NCI-H2029 (cell line): ENCODE measurements around the gene SKIL.
A peak's percentile ranks its signal among the peaks of the same experiment; 100 is the strongest.
"Not testable (repeated sequence)": the region's sequence is repeated elsewhere in the genome, so short reads cannot be mapped to it uniquely, and the experiment has no call there.

Experiments
- DNase-seq: peaks from one replicate; lab custom pipeline; 2025; lab: John Stamatoyannopoulos, UW

SKIL gene, protein sequence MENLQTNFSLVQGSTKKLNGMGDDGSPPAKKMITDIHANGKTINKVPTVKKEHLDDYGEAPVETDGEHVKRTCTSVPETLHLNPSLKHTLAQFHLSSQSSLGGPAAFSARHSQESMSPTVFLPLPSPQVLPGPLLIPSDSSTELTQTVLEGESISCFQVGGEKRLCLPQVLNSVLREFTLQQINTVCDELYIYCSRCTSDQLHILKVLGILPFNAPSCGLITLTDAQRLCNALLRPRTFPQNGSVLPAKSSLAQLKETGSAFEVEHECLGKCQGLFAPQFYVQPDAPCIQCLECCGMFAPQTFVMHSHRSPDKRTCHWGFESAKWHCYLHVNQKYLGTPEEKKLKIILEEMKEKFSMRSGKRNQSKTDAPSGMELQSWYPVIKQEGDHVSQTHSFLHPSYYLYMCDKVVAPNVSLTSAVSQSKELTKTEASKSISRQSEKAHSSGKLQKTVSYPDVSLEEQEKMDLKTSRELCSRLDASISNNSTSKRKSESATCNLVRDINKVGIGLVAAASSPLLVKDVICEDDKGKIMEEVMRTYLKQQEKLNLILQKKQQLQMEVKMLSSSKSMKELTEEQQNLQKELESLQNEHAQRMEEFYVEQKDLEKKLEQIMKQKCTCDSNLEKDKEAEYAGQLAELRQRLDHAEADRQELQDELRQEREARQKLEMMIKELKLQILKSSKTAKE

DNA sequence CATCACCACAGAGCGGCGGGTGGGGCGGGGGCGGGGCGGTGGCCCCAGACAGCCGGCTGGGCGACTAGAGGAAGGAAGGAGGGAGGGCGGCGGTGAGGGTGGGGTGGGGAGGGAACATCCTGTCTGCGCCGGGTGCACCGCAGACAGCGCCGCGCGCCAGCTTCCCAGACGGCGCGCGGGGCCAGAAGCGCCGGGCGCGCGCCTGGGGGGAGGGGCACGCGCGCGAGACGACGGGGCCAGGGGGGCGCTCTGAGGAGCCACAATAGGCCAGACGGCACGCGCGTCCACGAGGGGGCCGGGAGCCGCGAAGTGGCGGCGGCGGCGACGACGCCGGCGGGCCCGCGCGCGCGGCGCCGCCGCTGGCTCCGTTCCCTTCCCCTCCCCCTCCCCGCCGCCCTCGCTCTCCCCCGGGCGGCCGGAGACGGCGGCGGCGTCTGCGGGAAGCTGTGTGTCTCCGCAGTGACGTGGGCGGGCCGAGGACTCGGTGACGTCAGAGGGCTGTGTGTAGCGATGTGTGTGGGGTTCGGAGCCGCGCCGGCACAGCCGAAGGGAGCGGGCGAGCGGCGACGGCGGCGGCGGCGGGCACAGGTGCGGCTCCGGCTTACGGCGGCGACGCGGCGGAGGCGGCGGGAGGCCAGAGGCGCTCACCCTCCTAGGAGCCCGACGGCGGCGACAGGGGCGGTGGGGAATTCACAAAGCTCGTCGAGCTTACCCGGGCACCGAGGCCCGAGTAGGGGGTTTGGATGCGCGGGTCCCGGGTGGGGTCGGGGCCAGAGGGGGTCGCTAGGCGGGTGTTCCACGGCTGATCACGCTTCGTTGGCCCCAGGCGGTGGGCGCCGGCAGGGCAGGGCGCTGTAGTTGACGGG, at the start of gene SKIL:
Gene SKIL (plus strand): TSS at position 540 of the 866 bp plus-strand sequence. CDS start 2,617 bp downstream, outside the sequence.
- DNase-seq = peak; percentile 93

DNA sequence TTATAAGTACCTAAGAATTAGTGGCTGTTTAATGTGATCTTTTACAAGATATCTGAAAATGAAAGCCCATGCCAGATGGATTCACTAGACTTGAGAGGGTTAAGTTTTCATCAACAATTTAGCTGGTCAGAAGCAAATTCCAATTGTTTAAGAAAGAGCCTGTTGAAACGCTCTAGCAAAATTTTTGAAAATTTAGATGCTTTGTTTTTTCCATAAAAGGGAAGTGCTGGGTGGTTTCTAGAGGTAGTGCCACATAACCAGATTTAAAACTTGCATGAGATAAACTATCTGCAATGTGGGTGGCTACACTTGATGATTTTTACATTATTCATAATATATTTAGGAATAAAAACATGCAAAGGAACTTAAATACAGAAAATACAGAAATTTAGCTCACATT, 48.5 kb upstream of the SKIL start:
- DNase-seq = no peak

DNA sequence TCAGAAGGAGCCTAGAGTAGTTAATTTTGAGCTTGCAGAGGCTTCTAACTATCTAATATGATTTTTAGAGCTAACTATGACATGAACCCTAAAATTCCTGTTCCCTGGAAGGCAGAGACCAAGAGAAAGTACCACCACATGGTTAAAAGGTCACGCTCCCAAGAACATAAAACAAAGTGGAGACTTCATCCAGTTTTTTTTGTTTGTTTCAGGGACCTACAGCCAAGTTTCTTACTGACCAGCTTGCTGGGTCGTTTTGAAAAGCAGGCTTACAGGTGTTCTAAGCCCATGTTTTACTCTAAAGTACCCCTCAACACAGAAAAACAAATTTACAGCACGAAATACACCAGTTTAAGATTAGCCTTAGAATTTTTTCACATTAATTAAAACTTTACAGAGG, 39.6 kb upstream of the SKIL start:
- no peak for DNase-seq

DNA sequence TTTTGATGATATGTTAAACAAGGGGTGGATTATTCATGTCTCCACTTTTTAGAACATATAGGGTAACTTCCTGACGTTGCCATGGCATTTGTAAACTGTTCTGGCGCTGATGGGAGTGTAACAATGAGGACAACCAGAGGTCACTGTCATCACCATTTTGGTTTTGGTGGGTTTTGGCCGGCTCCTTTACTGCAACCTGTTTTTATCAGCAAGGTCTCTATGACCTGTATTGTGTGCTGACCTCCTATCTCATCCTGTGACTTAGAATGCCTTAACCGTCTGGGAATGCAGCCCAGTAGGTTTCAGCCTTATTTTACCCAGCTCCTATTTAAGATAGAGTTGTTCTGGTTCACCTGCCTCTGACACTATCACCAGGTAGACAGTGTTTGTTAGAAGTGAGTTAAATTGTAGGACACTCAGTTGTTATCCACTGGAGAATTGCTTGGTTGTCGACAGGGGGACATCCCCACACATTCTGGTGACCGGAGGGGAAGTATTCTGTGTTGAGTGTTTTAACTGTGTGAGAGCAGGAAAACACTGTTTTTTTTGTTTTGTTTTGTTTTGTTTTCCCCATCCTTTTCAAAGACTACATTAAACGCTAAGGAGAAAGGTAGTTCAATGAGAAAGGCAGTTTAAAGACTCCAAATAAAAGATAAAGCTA, 36.9 kb upstream of the SKIL start:
- no peak for DNase-seq

DNA sequence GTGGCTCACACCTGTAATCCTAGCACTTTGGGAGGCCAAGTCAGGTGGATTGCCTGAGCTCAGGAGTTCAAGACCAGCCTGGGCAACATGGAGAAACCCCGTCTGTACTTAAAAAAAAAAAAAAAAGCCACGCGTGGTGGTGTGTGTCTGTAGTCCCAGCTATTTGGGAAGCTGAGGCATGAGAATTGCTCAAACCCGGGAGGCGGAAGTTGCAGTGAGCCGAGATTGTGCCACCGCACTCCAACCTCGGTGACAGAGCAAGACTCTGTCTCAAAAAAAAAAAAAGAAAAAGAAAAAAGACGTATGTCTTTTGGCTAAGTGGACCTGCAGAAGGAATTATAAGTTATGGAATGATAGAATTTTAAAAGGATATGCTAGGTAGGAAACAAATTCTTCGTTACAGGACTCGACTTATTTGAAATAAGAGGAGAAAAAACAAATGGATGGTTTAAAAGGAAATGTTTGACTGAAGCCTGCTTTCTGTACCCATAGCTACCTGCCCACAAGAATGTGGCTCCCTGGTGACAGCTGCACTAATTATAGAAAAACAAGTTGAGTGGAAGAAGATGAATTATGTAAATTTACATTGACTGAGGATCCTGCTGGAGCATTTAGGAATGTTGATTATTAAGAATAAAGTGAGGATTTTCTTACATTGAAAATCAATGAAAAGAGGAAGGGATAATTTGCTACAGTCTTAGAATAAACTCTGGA, 36.0 kb upstream of the SKIL start:
- peak; percentile 35 for DNase-seq

DNA sequence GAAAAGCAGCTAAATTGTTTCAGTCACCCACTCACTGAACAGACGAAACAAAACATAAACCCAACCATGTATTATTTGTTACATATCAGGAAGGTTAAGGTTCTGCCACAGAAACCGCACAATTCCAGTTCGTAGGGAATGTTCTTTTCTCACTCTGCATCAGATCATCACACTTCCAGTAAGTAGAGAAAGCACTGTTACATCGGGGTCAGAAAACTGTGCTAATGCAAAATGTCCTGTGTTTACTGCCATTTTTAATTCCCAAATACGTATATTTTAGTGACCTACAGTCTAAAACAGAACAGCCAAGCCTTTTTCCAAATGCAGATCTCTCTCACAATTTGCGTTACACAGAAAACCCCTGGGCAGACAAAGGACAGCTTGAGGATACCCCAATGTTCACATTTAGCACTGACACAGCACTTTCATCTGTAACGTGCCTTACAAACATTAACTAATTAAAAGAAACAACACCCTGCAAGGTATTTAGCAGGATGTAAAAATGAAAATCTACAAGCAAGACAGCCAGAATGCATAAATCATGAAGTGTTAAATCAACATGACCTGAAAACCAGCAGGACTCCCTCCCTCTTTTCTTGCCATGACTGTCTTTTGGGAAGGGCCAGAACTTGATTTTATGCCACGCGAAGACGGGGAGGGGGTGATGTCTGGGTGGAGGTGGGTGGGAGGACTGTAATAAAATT, 34.8 kb upstream of the SKIL start:
- DNase-seq = no peak

DNA sequence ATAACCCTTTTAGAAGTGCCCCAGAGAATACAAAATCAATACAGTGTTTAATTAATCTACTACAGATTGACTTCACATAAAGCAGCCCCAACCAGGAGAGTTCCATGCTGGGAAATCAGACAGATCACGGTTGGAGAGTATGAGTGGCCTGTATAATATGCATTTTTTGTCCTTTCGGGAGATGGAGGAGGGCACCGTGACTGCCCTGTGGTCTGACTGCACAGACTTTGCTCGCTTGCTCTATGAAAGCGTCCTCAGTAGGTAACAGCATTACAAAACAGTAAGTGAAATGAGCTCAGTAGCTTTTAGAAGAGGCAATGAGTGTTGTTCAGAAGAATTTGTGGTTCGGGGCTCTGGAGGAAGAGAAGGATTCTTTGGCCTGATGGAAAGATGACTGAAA, 34.2 kb upstream of the SKIL start:
- DNase-seq = no peak

DNA sequence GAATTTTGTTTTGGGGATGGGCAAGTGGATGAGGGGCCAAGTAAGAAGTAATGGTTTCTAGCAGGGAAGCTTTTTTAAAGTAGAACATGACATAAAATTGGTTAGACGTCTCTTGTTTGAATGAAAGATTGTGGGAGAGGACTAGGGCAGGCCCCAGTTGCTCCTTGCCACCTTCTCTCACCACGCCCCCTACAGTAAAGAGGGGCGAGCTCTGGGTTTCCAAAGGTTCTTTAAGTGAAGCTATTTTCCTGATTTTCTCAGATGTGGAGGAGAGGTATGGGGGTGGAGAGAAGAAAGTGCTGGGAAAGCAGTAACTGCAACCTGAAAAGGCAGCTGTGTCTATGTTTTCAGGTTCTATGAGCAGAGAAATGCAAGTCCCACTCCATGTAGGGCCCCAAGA, 32.6 kb upstream of the SKIL start:
- no peak for DNase-seq

DNA sequence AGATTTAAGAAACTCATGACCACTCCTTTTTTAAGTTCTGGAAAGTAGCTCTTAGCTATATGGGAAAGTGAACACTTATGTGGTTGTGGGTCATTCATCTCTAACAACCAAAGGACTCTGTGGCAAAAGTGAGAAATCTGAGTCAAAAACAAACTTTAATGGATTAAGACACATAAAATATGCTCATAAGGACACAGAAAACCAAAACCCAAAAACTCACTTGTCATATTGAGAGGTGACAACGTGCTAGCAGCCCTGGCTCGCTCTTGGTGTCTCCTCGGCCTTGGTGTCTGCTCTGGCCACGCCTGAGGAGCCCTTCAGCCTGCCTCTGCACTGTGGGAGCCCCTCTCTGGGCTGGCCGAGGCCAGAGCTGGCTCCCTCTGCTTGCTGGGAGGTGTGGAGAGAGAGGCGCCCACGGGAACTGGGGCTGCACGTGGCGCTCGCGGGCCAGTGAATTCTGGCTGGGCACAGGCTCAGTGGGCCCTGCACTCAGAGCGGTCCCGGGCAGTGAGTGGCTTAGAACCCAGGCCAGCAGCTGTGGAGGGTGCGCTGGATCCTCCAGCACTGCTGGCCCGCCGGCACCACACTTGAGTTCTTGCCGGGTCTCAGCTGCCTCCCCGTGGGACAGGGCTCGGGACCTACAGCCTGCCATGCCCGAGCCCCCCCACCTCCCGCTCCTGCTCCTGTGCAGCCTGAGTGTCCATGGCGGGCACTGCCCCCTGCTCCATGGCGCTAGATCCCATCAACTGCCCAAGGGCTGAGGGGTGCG, 30.3 kb upstream of the SKIL start:
- DNase-seq = no peak

DNA sequence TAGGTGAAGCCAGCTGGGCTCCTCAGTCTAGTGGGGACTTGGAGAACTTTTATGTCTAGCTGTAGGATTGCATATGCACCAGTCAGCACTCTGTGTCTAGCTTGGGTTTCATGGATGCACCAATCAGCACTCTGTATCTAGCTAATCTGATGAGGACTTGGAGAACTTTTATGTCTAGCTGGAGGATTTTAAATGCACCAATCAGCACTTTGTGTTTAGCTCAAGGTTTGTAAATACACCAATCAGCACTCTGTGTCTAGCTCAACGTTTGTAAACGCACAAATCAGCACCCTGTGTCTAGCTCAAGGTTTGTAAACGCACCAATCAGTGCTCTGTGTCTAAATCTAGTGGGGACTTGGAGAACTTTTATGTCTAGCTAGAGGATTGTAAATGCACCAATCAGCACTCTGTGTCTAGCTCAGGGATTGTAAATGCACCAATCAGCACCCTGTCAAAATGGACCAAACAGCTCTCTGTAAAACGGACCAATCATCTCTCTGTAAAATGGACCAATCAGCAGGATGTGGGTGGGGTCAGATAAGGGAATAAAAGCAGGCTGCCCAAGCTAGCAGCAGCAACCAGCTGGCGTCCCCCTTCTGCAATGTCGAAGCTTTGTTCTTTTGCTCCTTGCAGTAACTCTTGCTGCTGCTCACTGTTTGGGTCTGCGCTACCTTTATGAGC, 29.5 kb upstream of the SKIL start:
- not testable (repeated sequence) for DNase-seq

DNA sequence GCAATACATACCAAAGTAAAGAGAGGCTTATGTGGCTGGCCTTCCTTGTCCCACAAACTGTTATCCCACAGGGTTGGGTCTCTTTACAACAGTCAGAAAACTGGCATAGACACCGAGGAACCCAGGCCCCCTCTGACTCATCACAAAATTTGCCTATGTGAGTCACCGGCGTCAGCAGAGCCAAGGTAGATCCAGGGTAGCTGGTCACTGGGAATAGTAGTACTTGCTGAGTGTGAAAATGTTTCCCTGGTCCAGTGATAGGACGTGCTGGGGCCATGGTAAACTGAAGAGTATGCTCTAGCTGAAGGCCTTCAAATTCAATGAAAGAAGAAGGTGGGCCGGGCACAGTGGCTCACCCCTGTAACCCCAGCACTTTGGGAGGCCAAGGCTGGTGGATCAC, 27.1 kb upstream of the SKIL start:
- no peak for DNase-seq

DNA sequence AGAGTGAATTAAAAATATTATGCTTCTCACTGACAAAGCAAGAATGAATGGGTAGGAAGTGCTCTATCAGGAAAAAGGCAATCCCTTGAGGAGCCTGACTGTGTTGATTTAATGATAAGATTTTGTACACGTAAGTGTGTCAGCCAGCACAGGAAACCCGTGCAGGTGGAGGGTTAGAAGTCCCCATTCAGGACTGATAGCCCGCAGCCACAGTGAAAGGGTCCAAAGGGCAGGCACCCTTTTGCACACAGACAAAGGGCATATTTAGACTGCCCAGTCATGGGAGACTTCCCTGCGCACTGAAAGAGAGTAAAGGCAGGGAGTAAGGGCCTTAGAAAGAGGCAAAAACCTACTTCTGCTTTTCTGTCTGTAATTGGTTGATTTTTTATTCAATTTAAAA, 26.4 kb upstream of the SKIL start:
- DNase-seq = no peak

DNA sequence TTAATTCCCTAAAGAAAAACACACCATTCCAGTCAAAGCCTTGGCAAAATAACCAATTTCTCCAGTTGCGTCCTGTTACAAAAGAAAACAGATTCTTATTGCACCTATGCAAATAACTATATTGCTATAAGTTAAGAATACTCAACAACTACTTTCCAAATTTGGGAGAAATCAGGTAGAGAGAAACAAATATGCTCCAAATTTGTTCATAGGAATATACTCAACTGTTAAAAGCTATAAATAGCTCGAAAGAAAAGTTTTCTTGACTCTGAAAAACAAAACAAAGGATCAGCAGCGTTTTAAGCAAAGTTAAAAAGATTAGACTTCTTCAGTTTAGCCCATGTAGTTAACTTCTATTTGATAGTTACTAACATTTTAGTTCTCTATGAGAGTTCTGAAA, 20.1 kb upstream of the SKIL start:
- DNase-seq = no peak

DNA sequence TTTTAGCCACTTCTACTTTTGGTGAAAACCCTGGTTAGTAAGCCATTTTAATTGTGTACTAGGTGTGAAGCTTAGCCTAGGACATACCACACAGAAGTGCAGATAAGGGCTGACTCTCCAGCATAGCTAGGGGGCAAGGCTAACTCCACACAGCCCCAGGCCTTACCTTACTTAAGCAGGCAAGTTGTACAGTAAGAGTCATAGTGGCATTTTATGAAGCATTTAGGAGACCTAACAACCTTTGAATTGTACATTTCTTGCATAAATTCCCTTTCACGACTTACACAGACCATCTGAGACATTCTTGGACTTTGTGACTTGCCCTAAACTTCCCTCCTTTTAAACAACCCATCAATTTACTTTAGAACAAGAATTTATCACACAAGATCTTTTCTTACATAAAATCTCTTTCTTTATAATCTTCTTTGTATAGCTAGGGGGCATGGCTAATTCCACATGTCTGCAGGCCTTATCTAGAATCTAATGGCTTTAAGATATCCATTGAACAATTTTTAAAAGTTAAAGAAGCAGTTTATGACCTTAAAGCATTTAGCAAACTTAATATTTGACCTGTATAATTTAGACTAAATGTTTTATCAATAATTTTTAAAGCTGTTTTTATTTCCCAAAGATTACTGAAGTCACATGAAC, 18.7 kb upstream of the SKIL start:
- DNase-seq = no peak

DNA sequence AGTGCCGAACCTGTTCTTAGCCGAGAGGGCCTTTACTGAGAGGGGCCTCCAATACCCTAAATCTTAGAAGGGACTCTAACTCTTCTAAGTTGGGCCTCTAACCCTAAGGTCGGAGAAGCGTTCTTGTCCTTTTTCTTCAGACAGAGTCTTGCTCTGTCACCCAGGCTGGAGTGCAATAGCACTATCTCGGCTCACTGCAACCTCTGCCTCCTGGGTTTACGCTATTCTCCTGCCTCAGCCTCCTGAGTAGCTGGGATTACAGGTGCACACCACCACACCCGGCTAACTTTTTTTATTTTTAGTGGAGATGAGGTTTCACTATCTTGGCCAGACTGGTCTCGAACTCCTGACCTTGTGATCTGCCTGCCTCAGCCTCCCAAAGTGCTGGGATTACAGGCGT, 15.2 kb upstream of the SKIL start:
- not testable (repeated sequence) for DNase-seq

DNA sequence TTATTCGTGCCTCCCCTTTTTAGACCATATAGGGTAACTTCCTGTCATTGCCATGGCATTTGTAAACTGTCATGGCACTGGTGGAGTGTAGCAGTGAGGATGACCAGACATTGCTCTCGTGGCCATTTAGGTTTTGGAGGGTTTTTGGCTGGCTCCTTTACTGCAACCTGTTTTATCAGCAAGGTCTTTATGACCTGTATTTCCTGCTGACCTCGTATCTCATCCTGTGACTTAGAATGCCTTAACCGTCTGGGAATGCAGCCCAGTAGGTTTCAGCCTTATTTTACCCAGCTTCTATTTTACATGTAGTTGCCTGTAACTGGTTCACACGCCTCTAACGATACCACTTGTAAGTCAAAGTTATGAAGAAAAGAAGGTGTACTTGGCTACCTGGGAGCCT, 13.7 kb upstream of the SKIL start:
- not testable (repeated sequence) for DNase-seq

DNA sequence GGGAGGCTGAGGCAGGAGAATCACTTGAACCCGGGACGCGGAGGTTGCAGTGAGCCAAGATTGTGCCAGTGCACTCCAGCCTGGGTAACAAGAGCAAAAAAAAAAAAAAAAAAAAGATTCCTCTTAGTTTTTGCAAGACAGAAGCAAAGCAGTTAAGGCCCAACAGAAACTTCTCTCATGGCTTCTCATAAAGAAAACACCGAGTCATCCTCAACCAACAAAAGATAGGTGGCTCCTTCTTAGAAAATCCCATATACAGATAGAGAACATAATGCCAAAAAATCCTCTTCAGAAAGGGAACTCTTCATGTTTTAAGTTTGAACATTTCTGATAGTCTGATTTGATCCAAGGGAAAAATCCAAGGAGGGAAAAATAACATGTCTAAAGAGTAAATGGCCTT, 12.5 kb upstream of the SKIL start:
- no peak for DNase-seq

DNA sequence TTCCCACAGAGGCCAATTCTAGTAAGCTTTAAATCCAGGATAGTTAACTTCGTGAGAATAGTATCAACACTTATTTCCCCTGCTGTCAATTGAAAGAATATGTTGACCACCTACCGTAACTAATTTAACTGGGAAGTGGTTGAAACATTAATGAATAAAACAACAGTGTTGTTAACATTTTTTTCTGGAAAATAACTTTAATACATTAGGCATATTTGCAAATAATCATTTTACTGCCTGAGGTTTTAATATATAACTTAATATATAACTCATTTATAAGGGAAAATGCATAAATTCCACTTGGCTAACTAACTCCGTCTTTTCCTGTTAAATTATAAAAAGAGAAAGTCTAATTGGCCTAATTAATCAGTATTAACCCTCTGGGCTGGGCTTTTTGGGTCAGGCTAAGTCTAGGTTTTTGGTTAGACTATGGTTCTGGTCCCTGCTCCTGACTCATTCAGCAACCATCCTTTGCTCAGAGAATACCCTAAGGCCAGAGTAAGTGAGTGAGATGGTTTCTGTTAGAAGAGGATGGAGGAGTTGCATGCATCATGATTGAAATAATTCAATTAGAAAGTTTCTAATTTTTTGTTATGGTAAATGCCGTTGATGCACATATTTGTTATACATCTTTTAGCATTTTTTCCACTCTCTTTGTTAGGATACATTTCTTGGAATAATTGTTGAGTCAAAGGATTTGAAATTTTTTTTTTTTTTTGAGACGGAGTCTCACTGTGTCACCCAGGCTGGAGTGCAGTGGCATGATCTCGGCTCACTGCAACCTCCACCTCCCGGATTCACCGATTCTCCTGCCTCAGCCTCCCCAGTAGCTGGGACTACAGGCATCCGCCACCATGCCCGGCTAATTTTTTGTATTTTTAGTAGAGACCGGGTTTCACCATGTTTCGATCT, 10.8 kb upstream of the SKIL start:
- no peak for DNase-seq
